GM18861 (cell line): ENCODE results near the gene KAT6B.
"Not testable (repeated sequence)": the region's sequence is repeated elsewhere in the genome, so short reads cannot be mapped to it uniquely, and the experiment has no call there.

Experiments
- ATAC-seq: cut with Tn5 transposase; IDR thresholded peaks from one replicate; pipeline ENCODE4 v1.9.1; 2021; ENCODE audit not compliant: unreplicated experiment

KAT6B gene

GRCh38 chr10:74887614-74888284 lies 61.3 kb downstream of the KAT6B start:
- no peak for ATAC-seq

- ATAC-seq = no peak
These were observed 62.7 kb downstream of the KAT6B start for GRCh38 chr10:74888962-74889661.

GRCh38 chr10:74889662-74889998 lies 63.2 kb downstream of the KAT6B start:
- ATAC-seq = no peak

GRCh38 chr10:74890460-74890859 lies 64.1 kb downstream of the KAT6B start:
- ATAC-seq = no peak

GRCh38 chr10:74891053-74891452 lies 64.7 kb downstream of the KAT6B start:
- ATAC-seq = no peak

- no peak for ATAC-seq
These were observed 66.4 kb downstream of the KAT6B start for GRCh38 chr10:74892839-74893238.

GRCh38 chr10:74893329-74893728 lies 66.9 kb downstream of the KAT6B start:
- ATAC-seq = not testable (repeated sequence)

- no peak for ATAC-seq
These were observed 70.6 kb downstream of the KAT6B start for GRCh38 chr10:74896788-74897527.

GRCh38 chr10:74898201-74898976 lies 72.0 kb downstream of the KAT6B start:
- peak; percentile 57 for ATAC-seq

- ATAC-seq = peak; percentile 51
These were observed 73.9 kb downstream of the KAT6B start for GRCh38 chr10:74900297-74900696.

- ATAC-seq = no peak
These were observed 74.9 kb downstream of the KAT6B start for GRCh38 chr10:74901301-74901700.

GRCh38 chr10:74901867-74902450 lies 75.6 kb downstream of the KAT6B start:
- no peak for ATAC-seq

- no peak for ATAC-seq
These were observed 77.1 kb downstream of the KAT6B start for GRCh38 chr10:74903491-74903890.

GRCh38 chr10:74906611-74907198 lies 80.3 kb downstream of the KAT6B start:
- no peak for ATAC-seq

- no peak for ATAC-seq
These were observed 83.3 kb downstream of the KAT6B start for GRCh38 chr10:74909670-74910069.

- ATAC-seq = no peak
These were observed 84.0 kb downstream of the KAT6B start for GRCh38 chr10:74910241-74910975.

- ATAC-seq = no peak
These were observed 84.6 kb downstream of the KAT6B start for GRCh38 chr10:74910976-74911350.

GRCh38 chr10:74912182-74912581 lies 85.8 kb downstream of the KAT6B start:
- no peak for ATAC-seq

GRCh38 chr10:74912682-74913081 lies 86.3 kb downstream of the KAT6B start:
- no peak for ATAC-seq
